ENCODE results near the gene TBXAS1. TPM values are rescaled to one million over a fixed set of nuclear protein-coding genes. Genes with fewer than 3 reads are reported as not detected.

The TBXAS1 gene
- polyA plus RNA-seq, 2 donors: 5.9 to 10.7 TPM

DNA sequence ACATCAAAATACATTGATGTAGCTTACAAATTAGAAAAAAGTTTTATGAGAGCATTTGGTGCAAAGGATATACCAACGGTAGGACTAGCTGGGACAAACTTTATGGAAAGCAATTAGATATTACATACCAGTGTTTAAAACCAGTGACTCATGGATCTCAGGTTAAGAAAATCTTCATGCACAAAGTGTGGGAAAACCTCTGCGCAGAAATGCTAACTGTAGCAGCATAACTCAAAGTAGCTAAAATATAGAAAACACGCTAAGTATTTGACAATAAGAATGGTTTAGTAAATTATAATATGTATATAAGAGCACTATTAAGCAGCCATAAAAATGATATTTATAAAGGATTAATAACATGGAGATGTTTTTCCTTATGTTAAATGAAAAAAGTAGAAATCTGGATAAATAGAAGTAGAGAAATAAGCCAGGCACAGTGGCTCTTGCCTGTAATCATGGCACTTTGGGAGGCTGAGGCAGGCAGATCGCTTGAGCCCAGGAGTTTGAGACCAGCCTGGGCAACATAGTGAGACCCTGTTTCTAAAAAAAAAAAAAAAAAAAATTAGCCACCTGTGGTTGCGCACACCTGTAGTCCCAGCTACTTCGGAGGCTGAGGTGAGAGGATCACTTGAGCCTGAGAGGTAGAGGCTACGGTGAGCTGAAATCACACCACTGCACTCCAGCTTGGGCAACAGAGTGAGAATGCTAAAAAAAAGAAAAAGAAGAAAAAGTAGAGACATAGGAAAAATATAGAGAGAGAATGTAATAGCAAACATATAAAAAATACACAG, 37.2 kb downstream of the TBXAS1 start:
- no peaks in the 10 kb centered on the region for H3K36me3 ChIP-seq (ENCODE audit: control insufficient read depth in 2 of 2, insufficient read depth in 2 of 2, low read length in 1 of 2)
- no peaks in the 10 kb centered on the region for H3K27me3 ChIP-seq (ENCODE audit: control insufficient read depth in 1 of 2, insufficient read depth in 2 of 2, low read length in 2 of 2)
- peaks cover 0 to 2% of the 10 kb centered on the region in 2 donors for H3K9me3 ChIP-seq (ENCODE audit: control insufficient read depth in 2 of 2, insufficient read depth in 1 of 2, low read depth in 1 of 2, low read length in 1 of 2)
- H3K4me1 ChIP-seq (ENCODE audit: control insufficient read depth in 2 of 2, insufficient read depth in 2 of 2, low read length in 1 of 2): peaks cover 0 to 2% of the 10 kb centered on the region in 2 donors
- no peak overlapping the region for H3K27ac ChIP-seq (ENCODE audit: low read depth in 2 of 2, low read length in 1 of 2)
- H3K4me3 ChIP-seq (ENCODE audit: low read depth in 1 of 2, low read length in 2 of 2): no peak overlapping the region
- 88 to 95% methylated on average over 7 of the region's 7 CpGs for WGBS, 2 donors

- Histone ChIP-seq H3K4me3 (ENCODE audit: low read depth in 1 of 2, low read length in 2 of 2) (no peak overlapping the region), H3K27ac (ENCODE audit: low read depth in 2 of 2, low read length in 1 of 2) (no peak overlapping the region), H3K27me3 (ENCODE audit: control insufficient read depth in 1 of 2, insufficient read depth in 2 of 2, low read length in 2 of 2) (no peaks in the 10 kb centered on the region), H3K9me3 (ENCODE audit: control insufficient read depth in 2 of 2, insufficient read depth in 1 of 2, low read depth in 1 of 2, low read length in 1 of 2) (peaks cover 0 to 2% of the 10 kb centered on the region in 2 donors), H3K36me3 (ENCODE audit: control insufficient read depth in 2 of 2, insufficient read depth in 2 of 2, low read length in 1 of 2) (no peaks in the 10 kb centered on the region), H3K4me1 (ENCODE audit: control insufficient read depth in 2 of 2, insufficient read depth in 2 of 2, low read length in 1 of 2) (no peaks in the 10 kb centered on the region)
- WGBS, 2 donors: 89 to 91% methylated on average over 8 of the region's 8 CpGs
Observed at GRCh38 chr7:139867847-139868246, 38.8 kb downstream of the TBXAS1 start.

DNA sequence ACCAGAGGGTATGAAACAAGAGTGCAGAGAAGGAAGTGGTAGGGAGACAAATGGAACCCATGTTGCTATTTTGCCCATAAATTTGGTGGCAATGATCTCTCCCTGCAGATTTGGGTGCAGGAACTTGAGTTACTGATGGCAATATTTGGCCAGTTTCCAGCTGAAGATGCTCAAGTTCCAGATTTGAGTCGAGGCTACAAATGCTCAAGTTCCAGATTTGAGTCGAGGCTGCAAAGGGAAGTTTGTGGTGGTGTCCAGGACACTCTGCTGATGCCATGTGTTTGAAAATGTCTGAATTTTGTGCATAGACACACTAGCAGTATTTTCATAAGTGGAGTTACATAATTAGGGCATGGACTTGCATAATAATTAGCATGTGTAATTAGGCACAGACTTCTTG, 40.8 kb downstream of the TBXAS1 start:
- no peak overlapping the region for H3K27ac ChIP-seq (ENCODE audit: low read depth in 2 of 2, low read length in 1 of 2)
- H3K4me1 ChIP-seq (ENCODE audit: control insufficient read depth in 2 of 2, insufficient read depth in 2 of 2, low read length in 1 of 2): no peaks in the 10 kb centered on the region
- peaks cover 0 to 2% of the 10 kb centered on the region in 2 donors for H3K9me3 ChIP-seq (ENCODE audit: control insufficient read depth in 2 of 2, insufficient read depth in 1 of 2, low read depth in 1 of 2, low read length in 1 of 2)
- H3K36me3 ChIP-seq (ENCODE audit: control insufficient read depth in 2 of 2, insufficient read depth in 2 of 2, low read length in 1 of 2): no peaks in the 10 kb centered on the region
- H3K27me3 ChIP-seq (ENCODE audit: control insufficient read depth in 1 of 2, insufficient read depth in 2 of 2, low read length in 2 of 2): no peaks in the 10 kb centered on the region
- 80 to 83% methylated on average over 2 of the region's 2 CpGs for WGBS, 2 donors
- no peak overlapping the region for H3K4me3 ChIP-seq (ENCODE audit: low read depth in 1 of 2, low read length in 2 of 2)

- Histone ChIP-seq H3K4me3 (ENCODE audit: low read depth in 1 of 2, low read length in 2 of 2) (no peak overlapping the region), H3K36me3 (ENCODE audit: control insufficient read depth in 2 of 2, insufficient read depth in 2 of 2, low read length in 1 of 2) (no peaks in the 10 kb centered on the region), H3K9me3 (ENCODE audit: control insufficient read depth in 2 of 2, insufficient read depth in 1 of 2, low read depth in 1 of 2, low read length in 1 of 2) (peaks cover 0 to 2% of the 10 kb centered on the region in 2 donors), H3K27me3 (ENCODE audit: control insufficient read depth in 1 of 2, insufficient read depth in 2 of 2, low read length in 2 of 2) (no peaks in the 10 kb centered on the region), H3K27ac (ENCODE audit: low read depth in 2 of 2, low read length in 1 of 2) (no peak overlapping the region), H3K4me1 (ENCODE audit: control insufficient read depth in 2 of 2, insufficient read depth in 2 of 2, low read length in 1 of 2) (no peaks in the 10 kb centered on the region)
- WGBS, 2 donors: 81 to 82% methylated on average over 7 of the region's 7 CpGs
Observed at GRCh38 chr7:139870380-139870779, 41.3 kb downstream of the TBXAS1 start.

DNA sequence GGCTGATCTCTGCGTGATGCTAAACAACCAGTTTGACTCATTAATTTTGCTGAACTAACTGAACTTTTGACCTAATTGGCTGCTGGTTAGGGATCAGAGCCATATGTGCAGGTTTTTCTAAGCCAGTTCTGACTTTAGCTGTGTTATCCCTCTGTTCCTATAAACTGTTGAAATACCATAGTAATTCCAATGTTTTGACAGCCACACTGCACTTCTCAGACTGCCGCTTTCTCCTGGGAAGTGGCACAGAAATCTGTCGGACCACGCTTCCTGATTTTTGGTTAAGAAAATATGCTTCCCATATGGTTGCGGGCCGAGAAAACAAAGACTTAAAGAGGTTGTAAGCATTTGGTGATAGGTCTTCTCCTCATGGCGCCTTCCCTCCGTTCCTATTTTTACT, 42.3 kb downstream of the TBXAS1 start:
- H3K36me3 ChIP-seq (ENCODE audit: control insufficient read depth in 2 of 2, insufficient read depth in 2 of 2, low read length in 1 of 2): no peaks in the 10 kb centered on the region
- H3K27me3 ChIP-seq (ENCODE audit: control insufficient read depth in 1 of 2, insufficient read depth in 2 of 2, low read length in 2 of 2): no peaks in the 10 kb centered on the region
- H3K4me1 ChIP-seq (ENCODE audit: control insufficient read depth in 2 of 2, insufficient read depth in 2 of 2, low read length in 1 of 2): no peaks in the 10 kb centered on the region
- WGBS, 2 donors: 65 to 70% methylated on average over 8 of the region's 8 CpGs
- peaks cover 0 to 2% of the 10 kb centered on the region in 2 donors for H3K9me3 ChIP-seq (ENCODE audit: control insufficient read depth in 2 of 2, insufficient read depth in 1 of 2, low read depth in 1 of 2, low read length in 1 of 2)
- H3K4me3 ChIP-seq (ENCODE audit: low read depth in 1 of 2, low read length in 2 of 2): no peak overlapping the region
- H3K27ac ChIP-seq (ENCODE audit: low read depth in 2 of 2, low read length in 1 of 2): peak overlapping the region in 1 of 2 donors; percentile 45

DNA sequence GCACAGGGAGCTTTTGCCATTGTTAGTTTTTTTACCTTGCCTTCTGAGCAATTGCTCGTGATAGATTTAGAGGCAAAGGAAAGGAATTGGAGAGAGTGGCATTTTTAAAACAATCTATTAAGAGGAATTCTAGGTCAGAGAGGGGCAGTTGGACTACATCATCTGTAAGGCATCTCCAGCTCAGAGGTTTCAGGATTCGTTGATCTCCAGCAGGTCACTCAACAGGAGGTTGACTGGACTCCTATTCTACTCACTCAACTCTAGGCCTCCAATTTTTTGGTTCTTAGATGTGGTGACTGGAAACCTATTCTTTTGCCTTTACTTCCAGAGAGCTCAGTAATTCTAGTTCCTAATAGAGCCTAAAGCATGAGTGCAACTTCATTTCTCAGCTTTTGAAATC, 42.8 kb downstream of the TBXAS1 start:
- WGBS, 2 donors: 54 to 68% methylated on average over 2 of the region's 2 CpGs

GRCh38 chr7:139873593-139874301, 44.7 kb downstream of the TBXAS1 start:
- no peak overlapping the region for H3K4me3 ChIP-seq (ENCODE audit: low read depth in 1 of 2, low read length in 2 of 2)
- H3K27me3 ChIP-seq (ENCODE audit: control insufficient read depth in 1 of 2, insufficient read depth in 2 of 2, low read length in 2 of 2): no peaks in the 10 kb centered on the region
- H3K36me3 ChIP-seq (ENCODE audit: control insufficient read depth in 2 of 2, insufficient read depth in 2 of 2, low read length in 1 of 2): no peaks in the 10 kb centered on the region
- no peaks in the 10 kb centered on the region for H3K4me1 ChIP-seq (ENCODE audit: control insufficient read depth in 2 of 2, insufficient read depth in 2 of 2, low read length in 1 of 2)
- 78 to 82% methylated on average over 8 of the region's 8 CpGs for WGBS, 2 donors
- H3K27ac ChIP-seq (ENCODE audit: low read depth in 2 of 2, low read length in 1 of 2): no peak overlapping the region
- peaks cover 0 to 2% of the 10 kb centered on the region in 2 donors for H3K9me3 ChIP-seq (ENCODE audit: control insufficient read depth in 2 of 2, insufficient read depth in 1 of 2, low read depth in 1 of 2, low read length in 1 of 2)

More for the DNA sequence above, 42.8 kb downstream of the TBXAS1 start:
- Histone ChIP-seq H3K9me3 (ENCODE audit: control insufficient read depth in 2 of 2, insufficient read depth in 1 of 2, low read depth in 1 of 2, low read length in 1 of 2) (peaks cover 0 to 2% of the 10 kb centered on the region in 2 donors), H3K4me1 (ENCODE audit: control insufficient read depth in 2 of 2, insufficient read depth in 2 of 2, low read length in 1 of 2) (no peaks in the 10 kb centered on the region), H3K4me3 (ENCODE audit: low read depth in 1 of 2, low read length in 2 of 2) (no peak overlapping the region), H3K27me3 (ENCODE audit: control insufficient read depth in 1 of 2, insufficient read depth in 2 of 2, low read length in 2 of 2) (no peaks in the 10 kb centered on the region), H3K27ac (ENCODE audit: low read depth in 2 of 2, low read length in 1 of 2) (peak overlapping the region in 1 of 2 donors; percentile 45), H3K36me3 (ENCODE audit: control insufficient read depth in 2 of 2, insufficient read depth in 2 of 2, low read length in 1 of 2) (no peaks in the 10 kb centered on the region)

DNA sequence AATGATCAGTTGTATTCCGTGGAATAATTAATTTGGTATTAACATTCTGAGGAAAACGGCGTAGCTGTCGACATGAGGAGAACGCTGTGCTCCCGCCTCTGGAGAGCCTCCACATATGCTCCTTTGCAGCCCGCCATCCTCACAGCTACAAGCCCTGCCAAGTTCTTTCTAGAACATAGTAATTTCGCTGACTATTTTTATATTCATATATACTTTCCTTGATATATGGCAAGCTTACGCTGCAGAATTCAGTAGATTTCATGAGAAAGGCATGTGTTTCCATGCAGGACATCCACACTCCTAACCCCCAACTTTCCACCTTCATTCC, 45.2 kb downstream of the TBXAS1 start:
- H3K4me3 ChIP-seq (ENCODE audit: low read depth in 1 of 2, low read length in 2 of 2): no peak overlapping the region
- no peaks in the 10 kb centered on the region for H3K36me3 ChIP-seq (ENCODE audit: control insufficient read depth in 2 of 2, insufficient read depth in 2 of 2, low read length in 1 of 2)
- 87 to 90% methylated on average over 9 of the region's 9 CpGs for WGBS, 2 donors
- no peaks in the 10 kb centered on the region for H3K27me3 ChIP-seq (ENCODE audit: control insufficient read depth in 1 of 2, insufficient read depth in 2 of 2, low read length in 2 of 2)
- no peaks in the 10 kb centered on the region for H3K4me1 ChIP-seq (ENCODE audit: control insufficient read depth in 2 of 2, insufficient read depth in 2 of 2, low read length in 1 of 2)
- peaks cover 0 to 2% of the 10 kb centered on the region in 2 donors for H3K9me3 ChIP-seq (ENCODE audit: control insufficient read depth in 2 of 2, insufficient read depth in 1 of 2, low read depth in 1 of 2, low read length in 1 of 2)
- no peak overlapping the region for H3K27ac ChIP-seq (ENCODE audit: low read depth in 2 of 2, low read length in 1 of 2)

GRCh38 chr7:139875821-139876241, 46.8 kb downstream of the TBXAS1 start:
- Histone ChIP-seq H3K36me3 (ENCODE audit: control insufficient read depth in 2 of 2, insufficient read depth in 2 of 2, low read length in 1 of 2) (no peaks in the 10 kb centered on the region), H3K9me3 (ENCODE audit: control insufficient read depth in 2 of 2, insufficient read depth in 1 of 2, low read depth in 1 of 2, low read length in 1 of 2) (no peaks in the 10 kb centered on the region), H3K4me3 (ENCODE audit: low read depth in 1 of 2, low read length in 2 of 2) (no peak overlapping the region), H3K4me1 (ENCODE audit: control insufficient read depth in 2 of 2, insufficient read depth in 2 of 2, low read length in 1 of 2) (no peaks in the 10 kb centered on the region), H3K27me3 (ENCODE audit: control insufficient read depth in 1 of 2, insufficient read depth in 2 of 2, low read length in 2 of 2) (no peaks in the 10 kb centered on the region), H3K27ac (ENCODE audit: low read depth in 2 of 2, low read length in 1 of 2) (no peak overlapping the region)
- WGBS, 2 donors: 48 to 68% methylated on average over 7 of the region's 7 CpGs
